Activated naive CD4-positive, alpha-beta T cell treated with anti-CD3 and anti-CD28 coated beads, Interleukin-2, amount 10 ng/mL, durations not matched to agents 7 days and 5 days (primary cell): ENCODE measurements around the gene VPS13C.

Source experiments
- CTCF ChIA-PET: fragments of 350-600 bp; sonication (Branson Sonifier 250); formaldehyde crosslinking; loops from one replicate; lab custom pipeline; 2021; ENCODE audit warnings: antibody characterized with exemption; lab: Charles Lee
- DNase-seq: peaks from one replicate; pipeline ENCODE4 v3.0.0-alpha.2; 2020
- H3K27ac Mint-ChIP-seq: one replicate; pipeline ENCODE4 v1.8.0; 2021; ENCODE audit warnings: mild to moderate bottlenecking, moderate library complexity, mixed read lengths
- H3K27me3 Mint-ChIP-seq: one replicate; pipeline ENCODE4 v1.8.0; 2021; ENCODE audit warnings: mild to moderate bottlenecking, mixed read lengths
- H3K36me3 Mint-ChIP-seq: one replicate; pipeline ENCODE4 v1.8.0; 2021; ENCODE audit warnings: mixed read lengths
- H3K4me1 Mint-ChIP-seq: one replicate; pipeline ENCODE4 v1.8.0; 2021; ENCODE audit warnings: mixed read lengths
- H3K4me3 Mint-ChIP-seq: one replicate; pipeline ENCODE4 v1.8.0; 2021; ENCODE audit warnings: mild to moderate bottlenecking, moderate library complexity, mixed read lengths
- H3K9me3 Mint-ChIP-seq: one replicate; pipeline ENCODE4 v1.8.0; 2021; ENCODE audit warnings: mixed read lengths

VPS13C gene

DNA sequence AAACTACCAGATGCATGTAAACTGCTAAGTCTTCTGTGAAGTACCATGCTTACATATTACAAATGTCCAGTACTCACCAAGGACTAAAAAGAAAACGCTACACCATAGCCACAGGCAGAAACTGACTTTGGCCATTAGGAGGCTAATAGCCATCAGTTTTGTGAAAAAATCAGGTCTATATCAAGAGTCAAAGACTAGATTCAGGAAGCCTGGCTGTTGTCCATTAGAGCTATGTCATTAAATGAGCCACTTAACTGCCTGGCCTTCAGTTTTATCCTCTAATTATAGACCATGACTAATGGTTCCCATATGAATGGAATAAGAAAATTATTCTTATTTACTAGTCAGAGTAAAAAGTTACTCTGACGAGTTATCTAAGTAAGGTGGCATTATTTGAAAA lies 144.1 kb downstream of the VPS13C start:
- H3K36me3 Mint-ChIP-seq: peaks cover 43% of the 10 kb centered on the region
- H3K4me3 Mint-ChIP-seq: no peak overlapping the region
- no peak for DNase-seq
- H3K27ac Mint-ChIP-seq: no peak overlapping the region
- H3K27me3 Mint-ChIP-seq: no peaks in the 10 kb centered on the region
- no peaks in the 10 kb centered on the region for H3K9me3 Mint-ChIP-seq
- no peaks in the 10 kb centered on the region for H3K4me1 Mint-ChIP-seq
- CTCF ChIA-PET: no interaction called here

DNA sequence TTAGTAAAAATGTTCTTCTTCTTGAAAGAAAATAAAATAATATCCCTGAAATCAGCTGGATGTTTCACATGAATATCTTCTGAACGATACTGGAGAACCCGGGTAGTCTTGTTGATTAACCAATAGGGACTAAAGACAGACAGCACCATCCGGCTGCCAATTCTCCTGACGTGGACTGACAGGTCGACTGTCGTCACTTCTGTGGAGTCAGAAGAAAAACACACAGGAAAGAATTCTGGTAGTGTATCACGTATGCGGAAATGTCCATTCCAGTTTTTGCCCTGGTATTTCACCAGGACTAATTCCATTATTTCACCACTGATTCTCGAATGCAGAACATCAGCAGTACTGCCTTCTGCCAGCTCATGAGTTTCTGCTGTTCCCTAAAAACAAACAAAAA lies 144.6 kb downstream of the VPS13C start:
- no peak for DNase-seq
- no peaks in the 10 kb centered on the region for H3K27me3 Mint-ChIP-seq
- no peaks in the 10 kb centered on the region for H3K9me3 Mint-ChIP-seq
- H3K4me3 Mint-ChIP-seq: no peak overlapping the region
- no peak overlapping the region for H3K27ac Mint-ChIP-seq
- no peaks in the 10 kb centered on the region for H3K4me1 Mint-ChIP-seq
- CTCF ChIA-PET: no interaction called here
- H3K36me3 Mint-ChIP-seq: peaks cover 44% of the 10 kb centered on the region

DNA sequence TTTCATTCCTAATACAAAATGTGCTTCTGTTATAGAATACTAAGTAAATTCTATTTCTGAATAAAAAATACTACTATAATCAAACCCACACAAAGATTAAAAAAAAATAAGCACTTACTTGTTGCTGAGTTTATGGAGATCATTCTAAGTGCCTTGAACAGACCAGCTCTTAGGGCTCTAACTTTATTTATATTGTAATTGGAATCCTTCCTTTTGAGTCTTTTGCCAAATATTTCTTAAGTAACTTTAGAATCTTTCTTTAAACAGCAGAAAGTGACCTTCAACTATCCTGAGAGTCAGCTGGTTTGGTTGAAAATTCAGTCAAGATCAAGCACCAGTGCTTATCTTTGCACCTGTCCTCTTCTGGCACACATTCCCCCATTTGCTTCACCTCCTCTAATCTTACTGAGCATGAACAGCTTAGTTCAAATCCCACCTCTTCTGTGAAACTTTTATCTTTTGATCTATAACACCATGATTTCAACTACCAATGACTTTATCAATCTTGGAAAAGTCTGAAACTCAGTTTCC lies 149.3 kb downstream of the VPS13C start:
- CTCF ChIA-PET: interaction anchor here (0.6 kb wide), 1 partner anchor 862 kb away, joined by 4 read pairs; no protein-coding TSS in a partner anchor
- Mint-ChIP-seq H3K36me3 (peaks cover 51% of the 10 kb centered on the region), H3K27ac (no peak overlapping the region), H3K4me3 (no peak overlapping the region), H3K4me1 (no peaks in the 10 kb centered on the region), H3K27me3 (no peaks in the 10 kb centered on the region), H3K9me3 (no peaks in the 10 kb centered on the region)
- DNase-seq: no peak

DNA sequence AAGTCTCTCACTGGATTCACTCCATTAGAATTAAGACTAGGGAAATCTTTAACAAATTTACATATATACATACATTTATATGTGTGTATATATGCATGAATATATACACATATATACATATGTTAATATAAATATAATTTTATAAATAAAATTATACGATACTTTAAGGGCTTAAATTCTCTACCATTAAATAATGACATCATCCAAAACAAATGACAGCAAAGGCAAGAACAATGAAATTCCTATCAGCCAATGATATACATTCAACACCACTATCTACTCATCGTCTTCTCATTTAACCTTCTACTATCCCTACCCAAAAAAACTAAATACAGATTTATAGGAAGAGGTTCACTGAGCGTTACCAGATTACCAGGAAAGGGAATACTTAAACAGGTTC lies 152.0 kb downstream of the VPS13C start:
- Mint-ChIP-seq H3K36me3 (peaks cover 50% of the 10 kb centered on the region), H3K4me1 (no peaks in the 10 kb centered on the region), H3K27me3 (no peaks in the 10 kb centered on the region), H3K27ac (no peak overlapping the region), H3K4me3 (no peak overlapping the region), H3K9me3 (no peaks in the 10 kb centered on the region)
- CTCF ChIA-PET: no interaction called here
- no peak for DNase-seq

DNA sequence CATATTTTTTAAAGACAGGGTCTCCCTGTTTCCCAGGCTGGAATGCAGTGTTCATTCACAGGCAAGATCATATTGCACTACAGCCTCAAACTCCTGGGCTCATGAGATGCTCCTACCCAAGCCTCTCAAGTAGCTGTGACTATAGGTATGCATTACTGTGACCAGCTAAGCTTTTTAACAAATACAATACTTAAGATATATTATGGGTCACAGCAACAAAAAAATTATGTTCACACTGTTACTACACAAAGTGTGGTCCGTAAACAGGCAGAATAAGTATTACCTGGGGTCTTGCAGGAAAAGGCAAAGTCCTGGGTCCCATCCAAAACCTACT lies 152.5 kb downstream of the VPS13C start:
- H3K4me3 Mint-ChIP-seq: no peak overlapping the region
- no peaks in the 10 kb centered on the region for H3K27me3 Mint-ChIP-seq
- no peak overlapping the region for H3K27ac Mint-ChIP-seq
- H3K36me3 Mint-ChIP-seq: peaks cover 52% of the 10 kb centered on the region
- CTCF ChIA-PET: no interaction called here
- H3K4me1 Mint-ChIP-seq: no peaks in the 10 kb centered on the region
- DNase-seq: no peak
- H3K9me3 Mint-ChIP-seq: no peaks in the 10 kb centered on the region

DNA sequence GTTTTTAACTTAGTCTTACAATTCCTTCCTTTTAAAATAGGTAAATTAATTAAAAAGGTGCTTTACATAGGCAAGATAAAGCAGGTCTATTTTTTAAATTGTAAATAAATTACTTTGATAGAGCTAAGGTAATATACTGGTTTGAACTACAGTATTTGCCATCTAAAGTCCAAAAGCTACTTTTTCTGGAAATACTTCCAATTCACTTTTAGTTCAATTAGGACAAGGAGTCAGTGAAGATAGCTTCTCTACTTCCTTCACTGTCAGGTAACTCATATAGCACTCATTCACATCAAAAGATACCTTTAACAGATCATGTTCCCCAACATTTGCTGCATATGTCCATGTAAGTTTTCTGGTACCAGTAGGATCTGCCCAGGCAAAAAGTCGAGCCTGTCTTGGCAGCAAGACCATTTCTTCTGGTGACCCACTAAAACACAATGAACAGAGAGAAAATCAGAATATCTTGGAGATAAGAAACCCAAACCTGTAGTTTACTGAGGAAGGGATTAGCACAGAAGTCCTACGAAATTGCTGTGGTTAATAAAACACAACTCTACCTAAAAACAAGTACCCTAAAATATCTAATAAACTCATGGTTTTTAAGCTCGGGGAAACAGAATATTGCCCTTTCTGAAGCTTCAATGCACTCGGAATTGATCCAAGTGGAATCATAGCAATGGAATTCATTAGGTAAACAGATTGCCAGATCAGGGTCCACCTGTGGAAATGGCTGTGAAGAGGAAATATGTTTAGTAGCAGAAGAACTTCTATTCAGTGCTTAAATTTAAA lies 153.1 kb downstream of the VPS13C start:
- H3K27me3 Mint-ChIP-seq: no peaks in the 10 kb centered on the region

DNA sequence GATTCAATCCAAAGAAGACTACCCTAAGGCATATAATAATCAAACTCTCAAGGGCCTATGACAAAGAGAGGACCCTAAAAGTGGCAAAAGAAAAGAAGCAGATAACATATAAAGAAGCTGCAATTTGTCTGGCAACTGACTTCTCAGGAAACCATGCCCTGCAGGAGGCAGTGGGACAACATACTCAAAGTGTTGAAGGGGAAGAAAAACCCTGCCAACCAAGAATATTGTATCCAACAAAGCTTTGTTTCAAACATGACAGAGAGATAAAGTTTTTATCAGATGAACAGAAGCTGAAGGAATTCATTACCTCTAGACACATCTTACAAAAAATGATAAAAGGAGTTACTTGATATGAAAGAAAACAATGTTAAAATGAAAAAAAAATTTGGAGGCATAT lies 167.1 kb downstream of the VPS13C start:
- no peak overlapping the region for H3K4me3 Mint-ChIP-seq
- H3K4me1 Mint-ChIP-seq: peaks cover 9% of the 10 kb centered on the region
- no peak overlapping the region for H3K27ac Mint-ChIP-seq
- CTCF ChIA-PET: no interaction called here
- no peaks in the 10 kb centered on the region for H3K27me3 Mint-ChIP-seq
- DNase-seq: no peak
- H3K9me3 Mint-ChIP-seq: peaks cover 29% of the 10 kb centered on the region
- H3K36me3 Mint-ChIP-seq: peaks cover 79% of the 10 kb centered on the region

More for the DNA sequence above, 153.1 kb downstream of the VPS13C start:
- CTCF ChIA-PET: no interaction called here
- Mint-ChIP-seq H3K4me3 (no peak overlapping the region), H3K27ac (no peak overlapping the region), H3K36me3 (peaks cover 58% of the 10 kb centered on the region), H3K4me1 (no peaks in the 10 kb centered on the region), H3K9me3 (peaks cover 5% of the 10 kb centered on the region)
- DNase-seq: no peak

DNA sequence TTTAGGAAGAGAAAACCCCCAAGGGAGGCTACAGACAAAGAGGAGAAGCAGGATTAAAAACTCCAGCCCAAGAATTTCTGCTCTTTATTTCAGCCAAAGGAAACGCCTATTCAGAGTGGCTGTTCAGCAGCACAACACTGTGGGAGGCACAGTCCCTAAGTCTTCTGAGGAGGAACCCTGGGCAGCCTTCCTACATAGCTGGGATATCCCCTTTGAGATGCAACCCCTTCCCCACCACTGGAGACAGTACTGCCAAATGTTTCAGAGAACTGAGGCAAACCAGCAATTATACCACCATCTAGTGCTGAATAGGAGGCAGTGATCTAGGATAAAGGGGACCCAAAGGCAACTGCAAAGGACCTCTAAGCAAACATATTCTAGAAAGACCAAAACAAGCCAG lies 168.1 kb downstream of the VPS13C start:
- CTCF ChIA-PET: interaction anchor here (0.6 kb wide), 1 partner anchor 11 kb away, joined by 5 read pairs; no protein-coding TSS in a partner anchor
- Mint-ChIP-seq H3K36me3 (peaks cover 72% of the 10 kb centered on the region), H3K4me1 (peaks cover 9% of the 10 kb centered on the region), H3K4me3 (no peak overlapping the region), H3K27ac (no peak overlapping the region), H3K27me3 (no peaks in the 10 kb centered on the region), H3K9me3 (peaks cover 25% of the 10 kb centered on the region)
- no peak for DNase-seq

DNA sequence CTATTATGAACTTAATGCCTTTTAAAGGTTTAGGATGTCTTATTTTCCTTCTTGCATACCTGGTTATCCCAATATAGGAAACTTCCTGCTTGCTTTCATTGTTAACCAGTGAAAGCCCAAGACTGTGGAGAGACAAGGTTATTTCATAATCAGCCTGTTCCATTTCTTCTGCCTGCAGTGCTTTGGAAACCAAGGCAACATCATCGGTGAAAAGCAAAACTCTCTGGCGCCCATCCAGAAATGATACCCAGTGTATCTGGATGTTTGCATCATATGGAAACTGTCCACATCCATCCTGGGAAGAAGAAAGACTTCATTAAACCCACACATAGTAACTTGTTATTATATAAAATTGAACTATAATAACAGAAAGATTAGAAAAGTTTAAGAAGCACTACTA lies 170.1 kb downstream of the VPS13C start:
- Mint-ChIP-seq H3K27ac (no peak overlapping the region), H3K9me3 (peaks cover 22% of the 10 kb centered on the region), H3K4me1 (peaks cover 9% of the 10 kb centered on the region), H3K27me3 (no peaks in the 10 kb centered on the region), H3K36me3 (peaks cover 60% of the 10 kb centered on the region), H3K4me3 (no peak overlapping the region)
- DNase-seq: no peak
- CTCF ChIA-PET: interaction anchor here (0.6 kb wide), 1 partner anchor 251 kb away, joined by 3 read pairs; no protein-coding TSS in a partner anchor

DNA sequence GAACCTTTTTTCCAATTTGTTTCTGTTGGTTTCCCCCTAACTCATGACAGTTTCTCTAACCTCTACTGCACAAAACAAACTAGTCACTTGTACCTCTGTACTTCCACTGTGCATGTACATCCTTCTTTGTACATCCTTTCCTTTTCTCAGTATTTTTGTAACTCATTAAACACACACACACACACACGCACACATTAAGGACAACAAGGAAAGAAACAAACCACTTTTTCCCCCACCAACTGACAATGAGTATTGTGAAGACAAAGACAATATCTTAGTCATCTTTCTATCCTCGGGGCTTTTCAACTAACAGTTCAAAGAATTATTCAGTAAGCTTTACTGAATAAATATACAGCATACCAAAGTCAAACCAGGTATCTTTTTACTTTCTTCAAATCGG lies 170.5 kb downstream of the VPS13C start:
- Mint-ChIP-seq H3K36me3 (peaks cover 56% of the 10 kb centered on the region), H3K4me3 (no peak overlapping the region), H3K27ac (peak overlapping the region; percentile 0), H3K9me3 (peaks cover 22% of the 10 kb centered on the region), H3K27me3 (no peaks in the 10 kb centered on the region), H3K4me1 (peaks cover 9% of the 10 kb centered on the region)
- CTCF ChIA-PET: no interaction called here
- no peak for DNase-seq

DNA sequence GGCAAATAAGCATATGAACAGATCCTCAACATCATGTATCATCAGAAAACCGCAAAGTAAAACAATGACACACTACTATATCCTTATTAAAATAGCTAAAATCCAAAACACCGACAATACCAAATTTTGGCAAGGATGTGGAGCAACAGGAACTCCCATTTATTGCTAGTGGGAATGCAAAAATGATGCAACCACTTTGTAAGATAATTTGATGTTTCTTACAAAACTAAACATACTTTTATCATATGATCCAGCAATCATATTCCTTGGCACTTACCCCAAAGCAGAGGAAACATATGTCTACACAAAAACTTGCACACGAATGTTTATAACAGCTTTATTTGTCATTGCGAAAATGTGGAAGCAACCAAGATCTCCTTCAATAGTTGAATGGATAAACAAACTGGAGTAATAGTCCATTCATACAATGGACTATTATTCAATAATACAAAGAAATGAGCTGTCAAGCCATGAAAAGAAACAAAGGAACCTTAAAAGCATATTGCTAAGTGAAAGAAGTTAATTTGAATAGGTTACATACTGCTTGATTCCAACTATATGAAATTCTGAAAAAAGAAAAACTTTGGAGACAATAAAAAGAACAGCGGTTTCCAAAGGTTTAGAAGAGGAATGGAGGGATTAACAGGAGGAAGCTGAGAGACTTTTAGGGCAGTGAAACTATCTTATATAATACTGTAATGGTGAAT lies 172.0 kb downstream of the VPS13C start:
- no peak for DNase-seq
- H3K27me3 Mint-ChIP-seq: no peaks in the 10 kb centered on the region
- no peak overlapping the region for H3K27ac Mint-ChIP-seq
- no peak overlapping the region for H3K4me3 Mint-ChIP-seq
- CTCF ChIA-PET: no interaction called here
- H3K9me3 Mint-ChIP-seq: peaks cover 14% of the 10 kb centered on the region
- peaks cover 42% of the 10 kb centered on the region for H3K36me3 Mint-ChIP-seq
- H3K4me1 Mint-ChIP-seq: peaks cover 7% of the 10 kb centered on the region

DNA sequence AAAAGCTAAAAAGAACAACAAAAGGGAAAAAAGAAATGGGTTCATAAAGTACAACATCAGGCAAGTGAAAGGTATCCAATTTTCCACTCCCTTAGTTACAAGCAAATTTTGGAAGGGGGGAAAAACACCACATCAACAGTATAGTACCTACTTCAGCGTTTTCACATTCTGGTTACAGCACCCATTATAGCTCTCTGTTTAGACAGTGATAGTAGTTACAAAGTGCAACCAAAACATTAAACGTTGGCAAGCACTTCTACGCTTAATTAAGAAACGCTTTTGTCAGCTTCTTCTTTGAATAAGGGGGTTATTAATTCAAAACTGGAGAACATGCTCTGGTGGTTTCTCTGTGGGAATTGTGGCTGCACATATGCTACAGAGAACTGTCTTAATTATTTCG lies 180.2 kb downstream of the VPS13C start:
- no peak overlapping the region for H3K4me3 Mint-ChIP-seq
- no peaks in the 10 kb centered on the region for H3K9me3 Mint-ChIP-seq
- H3K27me3 Mint-ChIP-seq: no peaks in the 10 kb centered on the region
- H3K27ac Mint-ChIP-seq: no peak overlapping the region
- CTCF ChIA-PET: interaction anchor here (2.0 kb wide), 1 partner anchor 46 kb away, joined by 5 read pairs; no protein-coding TSS in a partner anchor
- H3K4me1 Mint-ChIP-seq: no peaks in the 10 kb centered on the region
- H3K36me3 Mint-ChIP-seq: peaks cover 12% of the 10 kb centered on the region
- DNase-seq: no peak

DNA sequence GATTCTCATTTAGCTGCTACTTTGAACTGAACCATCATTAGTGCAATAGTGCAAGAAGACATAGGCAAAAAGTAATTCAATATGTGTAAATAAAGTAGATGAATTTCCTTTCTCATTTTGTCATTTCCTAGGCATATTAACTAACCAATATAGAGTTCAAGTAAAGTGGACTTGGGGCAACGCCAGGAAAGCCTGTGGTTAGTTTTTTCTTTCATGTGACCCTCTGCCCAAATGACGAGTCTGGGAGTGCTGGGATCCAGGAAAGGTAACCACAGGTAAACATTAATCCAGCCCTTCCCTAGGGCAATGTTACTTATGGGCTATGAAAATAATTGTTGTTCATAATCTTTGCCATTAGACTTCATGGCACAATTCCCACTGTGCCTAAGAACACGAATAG lies 181.0 kb downstream of the VPS13C start:
- peaks cover 13% of the 10 kb centered on the region for H3K36me3 Mint-ChIP-seq
- no peaks in the 10 kb centered on the region for H3K4me1 Mint-ChIP-seq
- CTCF ChIA-PET: interaction anchor here (2.0 kb wide), 1 partner anchor 45 kb away, joined by 5 read pairs; no protein-coding TSS in a partner anchor

DNA sequence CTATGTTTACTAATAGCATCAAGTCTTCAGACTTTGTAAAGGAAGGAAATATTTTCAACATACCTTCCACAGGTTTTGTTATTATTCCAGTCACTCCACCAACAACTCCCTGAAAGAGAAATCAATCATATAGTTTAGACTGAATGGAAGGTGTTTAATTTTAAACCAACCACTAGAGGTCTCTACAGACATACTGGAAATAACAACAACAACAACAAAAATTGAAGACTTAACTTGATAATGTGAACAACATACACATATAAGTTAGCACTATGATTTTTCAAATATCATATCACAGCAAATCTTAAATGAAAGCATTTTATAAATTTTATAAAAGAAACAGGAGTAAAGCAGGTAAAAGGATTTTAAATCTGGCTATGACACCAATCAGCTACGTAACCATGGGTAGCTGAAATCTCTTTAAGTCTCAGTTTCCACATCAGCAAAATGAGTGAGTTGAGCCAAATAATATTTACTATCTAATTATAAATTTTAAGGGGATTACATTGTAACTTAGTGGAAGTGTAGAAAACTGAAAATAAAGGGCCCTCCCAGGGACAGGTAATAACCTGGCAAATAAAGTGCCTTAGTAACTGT lies 188.2 kb downstream of the VPS13C start:
- H3K4me1 Mint-ChIP-seq: no peaks in the 10 kb centered on the region
- no peaks in the 10 kb centered on the region for H3K9me3 Mint-ChIP-seq
- no peaks in the 10 kb centered on the region for H3K27me3 Mint-ChIP-seq
- CTCF ChIA-PET: interaction anchor here (0.6 to 1.9 kb wide), 7 partner anchors 24 to 1230 kb away, joined by 3 to 9 read pairs (median 3); partner anchors contain the start of gene C2CD4A
- no peak for DNase-seq
- no peak overlapping the region for H3K4me3 Mint-ChIP-seq
- H3K27ac Mint-ChIP-seq: no peak overlapping the region
- H3K36me3 Mint-ChIP-seq: peaks cover 39% of the 10 kb centered on the region

More for the DNA sequence above, 181.0 kb downstream of the VPS13C start:
- H3K27ac Mint-ChIP-seq: no peak overlapping the region
- H3K9me3 Mint-ChIP-seq: no peaks in the 10 kb centered on the region
- no peak overlapping the region for H3K4me3 Mint-ChIP-seq
- H3K27me3 Mint-ChIP-seq: no peaks in the 10 kb centered on the region
- no peak for DNase-seq
